ENCODE results near the gene PSME3IP1. TPM values are rescaled to one million over a fixed set of nuclear protein-coding genes. Genes with fewer than 3 reads are reported as not detected.

The PSME3IP1 gene
- polyA plus RNA-seq, 3 donors: 75.4 to 133 (median 78.6) TPM

DNA sequence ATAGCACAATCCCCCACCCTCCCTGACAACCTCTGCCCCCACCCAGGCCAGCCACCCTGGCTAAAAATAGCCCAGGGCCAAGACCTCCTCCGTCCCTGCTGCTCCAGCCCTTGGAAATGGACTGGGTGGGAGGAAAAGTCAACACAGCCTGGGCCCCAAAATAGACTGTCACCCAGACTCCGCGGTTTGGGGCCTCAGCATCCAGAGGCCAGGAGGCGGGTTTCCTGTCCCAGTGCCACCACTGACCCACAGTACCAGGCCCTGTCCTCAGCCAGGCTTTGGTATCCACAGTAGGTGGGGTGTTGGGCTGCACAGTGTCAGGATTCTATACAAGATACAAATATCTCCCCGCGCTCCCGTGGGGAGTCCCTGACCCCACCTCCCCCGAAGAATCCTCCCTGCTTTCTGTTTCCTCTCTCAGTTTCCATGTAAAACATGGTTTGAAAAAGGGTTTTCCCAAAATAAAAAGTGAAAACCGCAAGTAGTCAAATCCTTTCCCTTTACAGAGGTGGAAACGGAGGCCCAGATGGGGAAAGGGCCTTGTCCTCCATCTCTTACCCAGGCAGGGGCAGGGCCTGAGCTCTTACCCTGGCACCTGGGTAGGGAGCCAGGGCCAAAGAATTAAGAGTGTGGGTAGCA lies 73.3 kb downstream of the PSME3IP1 start:
- no peaks in the 10 kb centered on the region for H3K9me3 ChIP-seq (replicated peaks in 1 of 2; ENCODE audit: control insufficient read depth in 1 of 2, insufficient read depth in 1 of 2, low read length in 2 of 2)
- H3K4me3 ChIP-seq (replicated peaks in 1 of 3; ENCODE audit: low read depth in 2 of 3, low read length in 3 of 3): no peak overlapping the region
- no peak overlapping the region for H3K9ac ChIP-seq (ENCODE audit: insufficient read depth, low read length, poor library complexity, severe bottlenecking)
- peaks cover 40% of the 10 kb centered on the region for H3K79me2 ChIP-seq (ENCODE audit: insufficient read depth, low read length)
- peaks cover 7% of the 10 kb centered on the region for H3K4me1 Mint-ChIP-seq
- H3K36me3 Mint-ChIP-seq: peaks cover 48 to 75% of the 10 kb centered on the region in 2 donors
- H3K4me1 ChIP-seq (ENCODE audit: control insufficient read depth in 1 of 2, insufficient read depth in 2 of 2, low read length in 2 of 2): no peaks in the 10 kb centered on the region
- DNase-seq: no peak
- TF ChIP-seq, protein P1, sequence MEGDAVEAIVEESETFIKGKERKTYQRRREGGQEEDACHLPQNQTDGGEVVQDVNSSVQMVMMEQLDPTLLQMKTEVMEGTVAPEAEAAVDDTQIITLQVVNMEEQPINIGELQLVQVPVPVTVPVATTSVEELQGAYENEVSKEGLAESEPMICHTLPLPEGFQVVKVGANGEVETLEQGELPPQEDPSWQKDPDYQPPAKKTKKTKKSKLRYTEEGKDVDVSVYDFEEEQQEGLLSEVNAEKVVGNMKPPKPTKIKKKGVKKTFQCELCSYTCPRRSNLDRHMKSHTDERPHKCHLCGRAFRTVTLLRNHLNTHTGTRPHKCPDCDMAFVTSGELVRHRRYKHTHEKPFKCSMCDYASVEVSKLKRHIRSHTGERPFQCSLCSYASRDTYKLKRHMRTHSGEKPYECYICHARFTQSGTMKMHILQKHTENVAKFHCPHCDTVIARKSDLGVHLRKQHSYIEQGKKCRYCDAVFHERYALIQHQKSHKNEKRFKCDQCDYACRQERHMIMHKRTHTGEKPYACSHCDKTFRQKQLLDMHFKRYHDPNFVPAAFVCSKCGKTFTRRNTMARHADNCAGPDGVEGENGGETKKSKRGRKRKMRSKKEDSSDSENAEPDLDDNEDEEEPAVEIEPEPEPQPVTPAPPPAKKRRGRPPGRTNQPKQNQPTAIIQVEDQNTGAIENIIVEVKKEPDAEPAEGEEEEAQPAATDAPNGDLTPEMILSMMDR (IDR thresholded peaks at IDR 0.05): no peak
- H3K9me3 Mint-ChIP-seq: no peaks in the 10 kb centered on the region
- no peak overlapping the region for H3K4me2 ChIP-seq (replicated peaks; ENCODE audit: extremely low read depth, low read length, poor library complexity, severe bottlenecking)
- 48% methylated on average over 3 of the region's 10 CpGs for WGBS (ENCODE audit: insufficient coverage)
- H3K27me3 Mint-ChIP-seq (ENCODE audit: low read depth in 3 of 3): peaks cover 0 to 2% (median 0%) of the 10 kb centered on the region in 3 donors
- H2AFZ ChIP-seq (ENCODE audit: insufficient read depth, low read depth, low read length, poor library complexity, severe bottlenecking): no peak overlapping the region
- intact Hi-C loops (cut with micrococcal nuclease): no loop called here
- H3K27ac Mint-ChIP-seq: peak overlapping the region in 1 of 7 donors; percentile 59
- H3K4me3 Mint-ChIP-seq: no peak overlapping the region
- peaks cover 52 to 66% of the 10 kb centered on the region in 2 donors for H3K36me3 ChIP-seq (replicated peaks in 1 of 2; ENCODE audit: control insufficient read depth in 1 of 2, insufficient read depth in 2 of 2, low read length in 2 of 2)
- H3K27me3 ChIP-seq (ENCODE audit: control insufficient read depth in 2 of 2, insufficient read depth in 2 of 2, low read length in 2 of 2): no peaks in the 10 kb centered on the region
- peaks cover 22% of the 10 kb centered on the region for H4K20me1 ChIP-seq (ENCODE audit: insufficient read depth, low read length)
- H3K27ac ChIP-seq (ENCODE audit: low read depth in 1 of 2, low read length in 2 of 2): peak overlapping the region in 1 of 2 donors; percentile 20

DNA sequence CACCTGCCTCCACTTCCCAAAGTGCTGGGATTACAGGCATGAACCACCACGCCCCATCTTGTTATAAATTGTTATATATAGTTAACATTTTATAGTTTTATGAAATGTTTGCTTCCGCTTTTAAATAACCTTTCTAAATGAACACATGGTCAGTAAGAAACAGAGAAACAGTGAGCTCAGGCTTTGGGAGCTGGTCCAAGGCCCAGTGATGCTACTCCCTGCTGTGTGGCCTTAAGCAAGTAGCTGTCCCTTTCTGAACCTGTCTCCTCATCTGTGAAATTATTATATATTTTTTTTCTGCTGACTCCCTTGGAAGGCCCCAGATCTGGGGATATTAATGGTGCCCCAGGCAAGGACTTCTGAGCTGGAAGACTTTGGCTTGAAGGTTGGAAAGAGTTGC lies 74.4 kb downstream of the PSME3IP1 start:
- H3K9me3 ChIP-seq (replicated peaks in 1 of 2; ENCODE audit: control insufficient read depth in 1 of 2, insufficient read depth in 1 of 2, low read length in 2 of 2): no peaks in the 10 kb centered on the region
- no peak overlapping the region for H2AFZ ChIP-seq (ENCODE audit: insufficient read depth, low read depth, low read length, poor library complexity, severe bottlenecking)
- Mint-ChIP-seq H3K4me3 (no peak overlapping the region), H3K4me1 (peaks cover 12% of the 10 kb centered on the region), H3K27ac (peak overlapping the region in 2 of 7 donors; percentile 36 to 63), H3K9me3 (no peaks in the 10 kb centered on the region), H3K36me3 (peaks cover 39 to 69% of the 10 kb centered on the region in 2 donors), H3K27me3 (ENCODE audit: low read depth in 3 of 3) (peaks cover 0 to 2% (median 0%) of the 10 kb centered on the region in 3 donors)
- no peak overlapping the region for H3K4me3 ChIP-seq (replicated peaks in 1 of 3; ENCODE audit: low read depth in 2 of 3, low read length in 3 of 3)
- no peak overlapping the region for H3K4me2 ChIP-seq (replicated peaks; ENCODE audit: extremely low read depth, low read length, poor library complexity, severe bottlenecking)
- no CpG with 5 or more reads among the region's 2 CpGs for WGBS (ENCODE audit: insufficient coverage)
- no peak for DNase-seq
- H3K9ac ChIP-seq (ENCODE audit: insufficient read depth, low read length, poor library complexity, severe bottlenecking): no peak overlapping the region
- H3K36me3 ChIP-seq (replicated peaks in 1 of 2; ENCODE audit: control insufficient read depth in 1 of 2, insufficient read depth in 2 of 2, low read length in 2 of 2): peaks cover 41 to 55% of the 10 kb centered on the region in 2 donors
- no peaks in the 10 kb centered on the region for H3K27me3 ChIP-seq (ENCODE audit: control insufficient read depth in 2 of 2, insufficient read depth in 2 of 2, low read length in 2 of 2)
- intact Hi-C loops (cut with micrococcal nuclease): no loop called here
- TF ChIP-seq, protein P1 (IDR thresholded peaks at IDR 0.05): no peak
- peaks cover 4% of the 10 kb centered on the region in 2 donors for H3K4me1 ChIP-seq (ENCODE audit: control insufficient read depth in 1 of 2, insufficient read depth in 2 of 2, low read length in 2 of 2)
- H4K20me1 ChIP-seq (ENCODE audit: insufficient read depth, low read length): peaks cover 33% of the 10 kb centered on the region
- no peak overlapping the region for H3K27ac ChIP-seq (ENCODE audit: low read depth in 1 of 2, low read length in 2 of 2)
- H3K79me2 ChIP-seq (ENCODE audit: insufficient read depth, low read length): peaks cover 51% of the 10 kb centered on the region

Measured in CD14-positive monocyte (primary cell).